ENCODE measurements around the gene VGLL3.
"Not testable (repeated sequence)": the region's sequence is repeated elsewhere in the genome, so short reads cannot be mapped to it uniquely, and the experiment has no call there.

Gene VGLL3

GRCh38 chr3:86989006-86989405 lies 1.9 kb downstream of the VGLL3 start:
- DNase-seq (ENCODE audit: low read depth): no peak

GRCh38 chr3:86988235-86988634 lies 2.7 kb downstream of the VGLL3 start:
- DNase-seq (ENCODE audit: low read depth): no peak

GRCh38 chr3:86987421-86987715 lies 3.6 kb downstream of the VGLL3 start:
- no peak for DNase-seq (ENCODE audit: low read depth)

- DNase-seq (ENCODE audit: low read depth): no peak
Observed at GRCh38 chr3:86986671-86987420, 4.1 kb downstream of the VGLL3 start.

- DNase-seq (ENCODE audit: low read depth): no peak
Observed at GRCh38 chr3:86985181-86985826, 5.6 kb downstream of the VGLL3 start.

GRCh38 chr3:86984271-86984670 lies 6.7 kb downstream of the VGLL3 start:
- no peak for DNase-seq (ENCODE audit: low read depth)

GRCh38 chr3:86982883-86983282 lies 8.1 kb downstream of the VGLL3 start:
- DNase-seq (ENCODE audit: low read depth): peak; percentile 69

GRCh38 chr3:86978111-86978551 lies 12.8 kb downstream of the VGLL3 start:
- no peak for DNase-seq (ENCODE audit: low read depth)

GRCh38 chr3:86976219-86976618 lies 14.7 kb downstream of the VGLL3 start:
- DNase-seq (ENCODE audit: low read depth): no peak

GRCh38 chr3:86974177-86974576 lies 16.8 kb downstream of the VGLL3 start:
- not testable (repeated sequence) for DNase-seq (ENCODE audit: low read depth)

GRCh38 chr3:86973440-86973839 lies 17.5 kb downstream of the VGLL3 start:
- DNase-seq (ENCODE audit: low read depth): no peak

- no peak for DNase-seq (ENCODE audit: low read depth)
Observed at GRCh38 chr3:86969500-86970189, 21.3 kb downstream of the VGLL3 start.

GRCh38 chr3:86968244-86968932 lies 22.6 kb downstream of the VGLL3 start:
- no peak for DNase-seq (ENCODE audit: low read depth)

- DNase-seq (ENCODE audit: low read depth): no peak
Observed at GRCh38 chr3:86967062-86967461, 23.9 kb downstream of the VGLL3 start.

GRCh38 chr3:86965166-86965565 lies 25.8 kb downstream of the VGLL3 start:
- no peak for DNase-seq (ENCODE audit: low read depth)

GRCh38 chr3:86963611-86964010 lies 27.3 kb downstream of the VGLL3 start:
- no peak for DNase-seq (ENCODE audit: low read depth)

GRCh38 chr3:86961297-86961696 lies 29.7 kb downstream of the VGLL3 start:
- no peak for DNase-seq (ENCODE audit: low read depth)

GRCh38 chr3:86960550-86960949 lies 30.4 kb downstream of the VGLL3 start:
- DNase-seq (ENCODE audit: low read depth): no peak

- DNase-seq (ENCODE audit: low read depth): peak; percentile 80
Observed at GRCh38 chr3:86958534-86958933, 32.4 kb downstream of the VGLL3 start.

- DNase-seq (ENCODE audit: low read depth): no peak
Observed at GRCh38 chr3:86954747-86955146, 36.2 kb downstream of the VGLL3 start.

GRCh38 chr3:86954226-86954625 lies 36.7 kb downstream of the VGLL3 start:
- DNase-seq (ENCODE audit: low read depth): no peak

- DNase-seq (ENCODE audit: low read depth): no peak
Observed at GRCh38 chr3:86951322-86951721, 39.6 kb downstream of the VGLL3 start.

GRCh38 chr3:86950717-86951116 lies 40.2 kb downstream of the VGLL3 start:
- no peak for DNase-seq (ENCODE audit: low read depth)
